Stimulated activated CD4-positive, alpha-beta T cell treated with anti-CD3 and anti-CD28 coated beads, Interleukin-12 subunit alpha, Interleukin-12 subunit beta, amount 100 ng/mL, for 48 hours (primary cell): ENCODE data around the gene MTRF1L.

Experiments used
- DNase-seq, 3 donors: peaks; one replicate each; pipeline ENCODE4 v3.0.0-alpha.2; 2020; ENCODE audit warnings: low read depth in 2 of 3, low spot score in 1 of 3

Gene MTRF1L

GRCh38 chr6:153002613-153003365, at the start of gene MTRF1L:
Gene MTRF1L, minus strand, starts transcription at chr6:153002709. Its CDS starts 24 bp downstream, at chr6:153002685.
- peak; percentile 84 to 87 (median 84) for DNase-seq

- DNase-seq, result no peak
Measured at GRCh38 chr6:153051801-153052200, 49.3 kb upstream of the MTRF1L start.

DNA sequence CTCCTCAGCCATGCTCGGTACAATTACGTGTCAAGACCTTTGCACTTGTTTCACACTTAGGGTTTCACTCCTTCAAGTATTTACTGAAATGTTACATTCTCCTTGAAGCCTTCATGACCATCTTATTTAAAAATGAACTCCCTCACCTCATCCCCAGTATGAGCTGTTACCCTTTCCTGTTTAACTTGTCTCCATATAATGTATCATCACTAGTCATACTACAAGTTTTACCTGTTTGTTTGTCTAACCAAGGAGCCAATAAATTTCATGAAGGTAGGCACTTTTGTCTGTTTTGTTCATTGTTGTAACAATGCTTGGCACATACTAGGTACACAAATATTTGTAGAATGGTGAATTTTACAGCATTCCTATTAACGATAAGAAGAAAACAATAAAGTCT, 46.1 kb upstream of the MTRF1L start:
- no peak for DNase-seq

- no peak for DNase-seq
Measured at GRCh38 chr6:153047386-153047785, 44.9 kb upstream of the MTRF1L start.

DNA sequence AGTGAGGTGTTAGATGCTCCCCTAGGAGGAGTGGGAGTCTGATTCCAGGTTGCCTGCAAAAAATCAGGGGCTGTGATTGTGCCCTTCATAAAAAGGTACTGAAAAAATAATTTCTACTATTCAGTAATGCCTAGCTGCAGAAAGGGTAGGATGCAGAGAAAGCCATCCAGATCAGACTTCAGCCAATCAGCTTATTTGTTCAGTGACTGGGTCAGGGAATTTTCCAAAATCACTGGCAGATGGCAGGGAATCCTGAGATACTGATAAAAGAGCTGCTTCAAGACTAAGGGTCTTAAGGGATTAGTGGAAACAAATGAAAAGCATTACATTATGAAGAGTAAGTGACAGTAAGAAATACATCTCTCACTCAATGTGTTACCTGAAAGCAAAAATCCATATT, 42.8 kb upstream of the MTRF1L start:
- DNase-seq, result no peak

DNA sequence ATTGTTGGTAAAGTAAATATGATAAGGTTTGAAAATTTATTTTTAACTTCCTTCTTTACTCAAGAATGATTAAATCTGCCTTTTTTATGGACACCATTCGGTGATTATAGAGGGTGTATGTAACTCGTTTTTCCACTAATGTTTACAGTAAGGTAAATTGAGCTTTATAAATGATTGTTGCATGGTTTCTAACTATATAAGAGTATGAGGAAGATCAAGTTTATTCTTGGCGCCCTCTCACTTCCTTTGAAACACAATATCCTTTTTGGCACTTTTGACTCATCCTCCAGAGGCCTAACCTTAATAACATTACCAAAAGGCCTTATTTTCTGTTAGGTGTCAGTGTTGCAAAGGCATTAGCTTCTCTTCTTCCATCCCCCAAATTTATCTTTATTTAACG, 41.8 kb upstream of the MTRF1L start:
- no peak for DNase-seq

GRCh38 chr6:153043719-153044118, 41.2 kb upstream of the MTRF1L start:
- DNase-seq, result no peak

- no peak for DNase-seq
Measured at GRCh38 chr6:153038378-153039057, 36.0 kb upstream of the MTRF1L start.

- no peak for DNase-seq
Measured at GRCh38 chr6:153034139-153034538, 31.6 kb upstream of the MTRF1L start.

DNA sequence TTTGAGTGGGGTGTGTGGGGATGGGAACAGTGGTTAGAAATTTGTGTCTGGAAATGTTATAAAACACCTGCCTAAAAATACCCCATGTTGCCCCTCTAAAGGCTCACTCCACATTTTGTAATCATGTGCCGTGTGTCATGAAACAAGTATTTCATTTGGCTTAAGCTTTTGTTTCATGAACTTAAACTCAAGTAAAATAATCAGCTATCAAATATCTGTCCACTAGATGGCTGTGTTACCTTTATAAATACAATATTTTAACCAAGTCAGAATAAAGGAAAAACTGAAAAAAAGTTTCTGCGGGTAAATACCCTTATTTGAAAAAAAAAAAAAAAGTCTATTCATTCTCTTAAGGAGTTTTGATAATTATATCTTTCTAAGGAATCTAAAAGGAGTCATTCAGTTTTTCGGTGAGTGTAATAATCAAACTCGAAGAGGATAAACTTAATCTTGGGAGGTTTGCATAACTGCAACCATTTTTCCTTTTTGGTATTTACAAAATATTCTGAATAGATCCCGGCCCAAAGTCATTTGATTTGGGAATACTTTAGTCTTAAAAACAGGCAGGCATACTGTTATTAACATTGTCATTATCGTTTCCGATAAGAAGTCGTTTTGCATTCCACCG, 29.9 kb upstream of the MTRF1L start:
- DNase-seq, result no peak

DNA sequence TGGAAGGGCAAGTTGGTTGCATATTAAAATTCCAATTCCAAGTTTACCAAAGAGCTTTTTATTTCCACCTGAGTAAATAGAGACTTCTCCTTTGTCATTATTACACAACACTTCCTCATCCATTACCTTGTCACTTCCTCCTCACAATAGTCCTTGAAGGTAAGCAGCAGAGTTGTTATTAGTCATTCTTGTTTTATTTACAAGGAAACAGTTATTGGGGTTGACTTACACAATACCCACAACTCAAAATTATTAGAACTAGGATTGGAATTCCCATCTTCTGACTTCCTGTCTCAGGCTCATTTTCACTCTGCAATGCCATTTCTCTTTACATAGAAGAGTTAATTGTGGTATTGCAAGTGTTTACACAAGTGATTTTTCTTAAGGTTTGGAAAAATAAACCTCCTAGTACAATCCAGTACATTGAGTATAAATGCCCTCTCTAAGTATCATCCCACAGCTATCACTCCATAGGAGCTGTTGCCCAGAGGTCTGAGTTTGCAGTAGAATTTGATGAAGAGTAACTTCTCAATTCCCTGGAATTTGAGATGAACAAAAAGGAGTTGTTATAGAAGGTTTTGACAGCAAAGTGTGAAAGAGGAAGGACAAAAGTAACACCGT, 28.9 kb upstream of the MTRF1L start:
- no peak for DNase-seq

DNA sequence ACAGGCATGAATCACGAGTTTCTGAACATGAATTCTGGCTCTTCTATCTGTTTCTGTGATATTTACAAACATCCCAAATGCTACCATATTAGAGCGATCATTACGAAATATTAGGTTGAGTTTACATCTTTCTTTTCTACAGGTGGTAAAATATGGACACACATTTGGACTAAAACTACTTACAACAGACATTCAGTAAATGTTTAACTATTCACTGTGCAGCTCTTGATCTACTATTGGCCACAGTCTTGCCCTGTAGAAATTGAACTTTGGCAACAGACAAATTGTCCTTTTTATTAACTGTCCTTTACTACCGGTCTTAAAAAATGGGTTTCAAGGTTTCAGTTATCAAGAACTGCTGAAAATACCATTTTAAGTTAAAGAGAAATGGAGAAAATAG, 26.5 kb upstream of the MTRF1L start:
- DNase-seq, result no peak

DNA sequence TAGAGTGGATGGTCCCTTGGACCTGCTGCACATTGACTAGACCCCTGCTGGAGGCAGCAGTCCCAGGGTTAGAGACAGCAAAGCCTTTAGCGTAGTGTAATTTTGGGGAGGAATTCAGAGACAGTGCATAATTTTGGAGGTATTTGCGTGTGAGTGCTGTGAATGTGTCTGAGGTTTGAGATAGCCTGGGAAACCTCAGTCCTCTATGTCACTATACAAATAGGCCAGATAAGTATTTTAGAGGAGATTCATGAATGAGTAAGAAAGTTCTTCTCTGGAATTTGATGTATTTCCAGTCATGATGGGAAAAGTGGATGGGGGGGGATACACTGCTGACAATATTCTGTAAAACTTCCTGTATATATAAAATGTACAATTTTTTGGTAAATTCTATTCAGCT, 25.8 kb upstream of the MTRF1L start:
- DNase-seq, result no peak

DNA sequence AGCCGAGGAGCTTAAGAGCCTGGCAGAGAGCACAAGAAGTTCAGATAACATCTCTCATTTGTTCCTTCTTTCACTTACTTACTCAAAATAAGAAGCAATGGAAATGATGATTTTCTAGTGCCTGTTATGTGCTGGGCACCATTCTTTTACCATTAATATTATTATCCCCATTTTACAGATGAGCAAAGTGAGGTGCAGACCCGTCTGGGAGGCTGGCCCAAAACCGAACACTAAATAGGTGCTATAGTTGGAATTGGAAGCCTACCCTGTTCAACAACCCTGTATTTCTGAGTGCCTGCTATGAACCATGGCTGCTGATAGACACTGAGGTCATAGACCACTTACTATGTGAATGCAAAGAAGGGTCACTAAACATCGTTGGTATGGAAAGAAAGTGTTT, 25.0 kb upstream of the MTRF1L start:
- no peak for DNase-seq

DNA sequence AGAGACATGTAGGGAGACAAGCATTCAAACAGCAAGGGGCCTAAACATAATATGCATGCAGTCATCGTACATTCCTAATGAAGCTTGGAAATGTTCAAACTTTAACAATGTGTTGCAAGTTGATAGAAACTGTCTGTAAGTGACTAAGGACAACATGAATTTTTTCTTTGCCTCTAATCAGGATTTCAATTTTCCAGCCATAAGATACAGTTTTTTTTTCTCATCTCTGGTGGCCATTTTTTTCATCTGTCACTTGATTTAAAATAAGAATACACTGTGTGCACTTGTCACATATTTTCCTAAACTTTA, 22.2 kb upstream of the MTRF1L start:
- DNase-seq, result no peak

- peak in 2 of 3 donors; percentile 22 to 45 for DNase-seq
Measured at GRCh38 chr6:153023977-153024708, 21.6 kb upstream of the MTRF1L start.

DNA sequence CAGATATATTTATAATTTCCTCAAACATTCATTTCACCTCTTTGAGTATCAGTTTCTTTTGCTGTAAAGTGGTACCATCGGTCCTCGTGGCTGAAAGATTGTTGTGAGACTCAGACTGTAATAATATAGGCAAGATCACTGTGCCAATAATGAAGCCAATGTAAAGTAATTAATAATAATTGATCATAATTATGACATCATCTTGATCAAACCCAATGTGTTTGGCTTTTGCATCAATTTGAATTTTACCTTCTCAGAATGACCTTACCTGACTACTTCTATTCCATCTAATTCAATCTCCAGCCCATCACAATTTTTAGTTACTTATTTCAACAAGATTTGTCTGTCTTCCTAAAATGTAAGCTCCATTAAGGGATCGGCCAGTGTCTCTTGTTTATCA, 15.8 kb upstream of the MTRF1L start:
- no peak for DNase-seq

- no peak for DNase-seq
Measured at GRCh38 chr6:153016846-153017245, 14.3 kb upstream of the MTRF1L start.

GRCh38 chr6:153015094-153015640, 12.7 kb upstream of the MTRF1L start:
- DNase-seq, result no peak

DNA sequence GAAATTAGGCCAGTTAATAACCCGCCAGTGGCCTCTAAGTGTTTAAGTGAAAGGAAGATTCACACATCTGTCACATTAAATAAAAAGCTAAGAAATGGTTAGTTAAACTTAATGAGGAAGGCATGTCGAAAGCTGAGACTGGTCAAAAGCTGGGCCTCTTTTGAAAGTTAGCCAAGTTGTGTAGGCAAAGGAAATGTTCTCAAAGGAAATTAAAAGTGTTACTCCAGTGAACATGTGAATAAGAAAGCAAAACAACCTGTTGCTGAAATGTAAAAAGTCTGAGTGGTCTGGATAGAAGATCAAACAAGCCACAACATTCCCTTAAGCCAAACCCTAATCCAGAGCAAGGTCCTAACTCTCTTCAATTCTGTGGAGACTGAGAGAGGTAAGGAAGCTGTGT, 10.9 kb upstream of the MTRF1L start:
- DNase-seq, result no peak

DNA sequence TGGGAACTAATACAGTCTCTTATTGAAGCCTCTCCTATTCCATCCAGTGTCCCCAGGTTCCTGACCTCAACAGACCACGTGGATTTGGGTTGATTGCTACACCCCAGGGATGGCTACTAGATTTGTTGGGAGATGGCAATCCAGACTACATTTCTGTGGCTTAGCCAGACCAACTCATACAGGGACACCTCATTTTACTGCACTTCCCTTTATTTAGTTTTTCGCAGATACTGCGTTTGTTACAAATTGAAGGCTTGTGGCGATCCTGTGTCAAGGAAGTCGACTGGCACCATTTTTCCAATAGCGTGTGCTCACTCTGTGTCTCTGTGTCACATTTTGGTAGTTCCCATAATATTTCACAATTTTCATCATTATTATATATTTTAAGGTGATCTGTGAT, 10.3 kb upstream of the MTRF1L start:
- DNase-seq, result no peak
